HL-60 (cell line): ENCODE measurements around the gene ZNF248.

Source experiments
- DNase-seq, 2 experiments: peaks; one replicate each; pipeline ENCODE4 v3.0.0-alpha.2; 2010 to 2020; ENCODE audit warnings: low read depth in 1 of 2, low spot score in 1 of 2
- H3K27ac ChIP-seq: fragments of 250-450 bp; sonication (Bioruptor Pico); replicated peaks from 2 replicates; pipeline ENCODE4 v1.5.1; 2020; ENCODE audit warnings: mild to moderate bottlenecking, moderate library complexity
- H3K27me3 ChIP-seq: fragments of 250-450 bp; sonication (Bioruptor Pico); 2 replicates; pipeline ENCODE4 v1.5.1; 2021; ENCODE audit warnings: mild to moderate bottlenecking, moderate library complexity; ENCODE audit not compliant: insufficient read depth, poor library complexity, severe bottlenecking
- H3K4me3 ChIP-seq: replicated peaks from 2 replicates; pipeline ENCODE4 v1.5.1; 2011; ENCODE audit warnings: mild to moderate bottlenecking, control low read depth, low read length; ENCODE audit not compliant: insufficient read depth
- CTCF ChIP-seq: IDR thresholded peaks from one replicate; pipeline ENCODE4 v1.5.1; 2011; ENCODE audit warnings: low read length, control low read depth, inconsistent platforms; ENCODE audit not compliant: insufficient read depth
- GABPA ChIP-seq: IDR thresholded peaks from 2 replicates; pipeline ENCODE4 v1.6.1; 2012; ENCODE audit warnings: low read depth
- POLR2AphosphoS5 ChIP-seq: IDR thresholded peaks from 2 replicates; pipeline ENCODE4 v1.6.1; 2012; ENCODE audit warnings: low read depth
- REST ChIP-seq: IDR thresholded peaks from 2 replicates; pipeline ENCODE4 v1.6.1; 2012; ENCODE audit warnings: low read depth; ENCODE audit not compliant: insufficient replicate concordance
- SPI1 ChIP-seq: IDR thresholded peaks from 2 replicates; pipeline ENCODE4 v1.6.1; 2012; ENCODE audit warnings: low read depth, mild to moderate bottlenecking, borderline replicate concordance

ZNF248 gene

DNA sequence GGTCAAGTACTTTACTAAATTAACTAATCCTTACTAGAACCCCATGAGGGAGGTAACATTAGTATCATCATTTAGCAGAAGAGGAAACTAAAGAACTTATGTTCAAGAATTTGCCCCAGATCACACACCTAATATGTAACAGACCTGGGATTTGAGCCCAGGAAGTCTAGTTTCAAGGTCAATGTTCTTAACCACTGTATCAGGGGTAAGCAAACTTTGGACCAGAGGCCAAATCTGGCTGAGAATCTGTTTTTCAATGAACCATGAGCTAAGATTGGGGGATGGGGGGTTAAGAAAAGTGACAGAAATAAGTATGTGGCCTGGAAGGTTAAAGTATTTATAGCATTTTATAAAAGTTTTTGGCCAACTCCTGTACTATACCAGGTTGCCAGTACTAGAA lies 95.1 kb downstream of the ZNF248 start:
- H3K27ac ChIP-seq: no peak overlapping the region
- DNase-seq: no peak
- no peak overlapping the region for H3K4me3 ChIP-seq
- no peaks in the 10 kb centered on the region for H3K27me3 ChIP-seq
- TF ChIP-seq POLR2AphosphoS5: no peak
- no peak for TF ChIP-seq CTCF
- no peak for TF ChIP-seq REST
- TF ChIP-seq GABPA: no peak
- no peak for TF ChIP-seq SPI1

- no peak for TF ChIP-seq SPI1
- no peak for TF ChIP-seq REST
- no peak for TF ChIP-seq GABPA
- Histone ChIP-seq H3K27ac (no peak overlapping the region), H3K27me3 (no peaks in the 10 kb centered on the region), H3K4me3 (no peak overlapping the region)
- DNase-seq: no peak
These were observed 96.6 kb downstream of the ZNF248 start for GRCh38 chr10:37760817-37761216.

GRCh38 chr10:37758074-37758473 lies 99.3 kb downstream of the ZNF248 start:
- H3K27ac ChIP-seq: no peak overlapping the region
- H3K27me3 ChIP-seq: no peaks in the 10 kb centered on the region
- DNase-seq: no peak
- no peak for TF ChIP-seq SPI1
- TF ChIP-seq CTCF: no peak
- no peak for TF ChIP-seq POLR2AphosphoS5
- TF ChIP-seq GABPA: no peak
- no peak for TF ChIP-seq REST
- H3K4me3 ChIP-seq: no peak overlapping the region
